GM20431 (cell line): ENCODE measurements around the gene CAMK1G.

Source experiments
- in situ Hi-C: fragments of 300-500 bp; cut with MseI, MboI; formaldehyde crosslinking; loops from one replicate; pipeline ENCODE4 v1.15.0; 2020; ENCODE audit warnings: low sequenced_read_pairs; ENCODE audit not compliant: unreplicated experiment

The CAMK1G gene

GRCh38 chr1:209653915-209654351 lies 70.4 kb downstream of the CAMK1G start:
- in situ Hi-C loops: no loop called here

DNA sequence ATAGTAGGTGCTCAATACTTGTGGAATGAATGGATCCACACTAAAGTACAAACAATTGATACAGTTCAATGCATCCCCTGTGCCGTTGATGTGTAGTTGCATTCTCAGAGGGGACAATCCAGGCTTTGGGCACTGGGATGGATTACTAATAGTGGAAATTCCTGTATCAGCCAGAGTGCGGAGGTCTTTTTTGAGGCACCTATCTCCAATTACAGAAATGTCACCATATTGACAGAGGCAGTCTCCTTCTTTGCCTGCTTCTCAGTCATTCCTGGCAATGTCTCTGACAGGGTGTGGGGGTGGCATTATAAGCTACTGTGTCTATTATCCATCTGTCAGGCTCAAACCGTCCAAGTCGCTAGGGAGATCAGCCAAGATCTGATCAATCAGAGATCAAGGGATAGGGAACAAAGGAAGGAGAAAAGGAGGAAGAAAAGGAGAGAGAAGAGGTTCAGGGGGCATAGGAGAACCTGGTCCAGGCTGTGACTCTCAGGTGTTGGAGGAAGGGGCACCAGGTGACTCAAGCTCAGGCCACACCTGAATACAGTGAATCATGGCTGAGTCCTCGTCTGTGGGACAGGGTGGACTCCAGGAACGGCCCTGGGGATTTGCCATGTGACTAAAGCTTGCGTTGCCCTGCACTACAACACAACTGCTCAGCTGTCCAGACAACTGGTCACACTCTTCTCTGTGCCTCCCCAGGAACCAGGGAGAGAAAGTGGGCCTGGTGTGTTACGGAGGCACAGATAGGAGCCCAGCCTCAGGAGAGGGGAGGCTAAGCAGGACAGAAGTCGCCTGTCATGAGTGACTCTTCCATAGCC lies 72.1 kb downstream of the CAMK1G start:
- in situ Hi-C loops: no loop called here

DNA sequence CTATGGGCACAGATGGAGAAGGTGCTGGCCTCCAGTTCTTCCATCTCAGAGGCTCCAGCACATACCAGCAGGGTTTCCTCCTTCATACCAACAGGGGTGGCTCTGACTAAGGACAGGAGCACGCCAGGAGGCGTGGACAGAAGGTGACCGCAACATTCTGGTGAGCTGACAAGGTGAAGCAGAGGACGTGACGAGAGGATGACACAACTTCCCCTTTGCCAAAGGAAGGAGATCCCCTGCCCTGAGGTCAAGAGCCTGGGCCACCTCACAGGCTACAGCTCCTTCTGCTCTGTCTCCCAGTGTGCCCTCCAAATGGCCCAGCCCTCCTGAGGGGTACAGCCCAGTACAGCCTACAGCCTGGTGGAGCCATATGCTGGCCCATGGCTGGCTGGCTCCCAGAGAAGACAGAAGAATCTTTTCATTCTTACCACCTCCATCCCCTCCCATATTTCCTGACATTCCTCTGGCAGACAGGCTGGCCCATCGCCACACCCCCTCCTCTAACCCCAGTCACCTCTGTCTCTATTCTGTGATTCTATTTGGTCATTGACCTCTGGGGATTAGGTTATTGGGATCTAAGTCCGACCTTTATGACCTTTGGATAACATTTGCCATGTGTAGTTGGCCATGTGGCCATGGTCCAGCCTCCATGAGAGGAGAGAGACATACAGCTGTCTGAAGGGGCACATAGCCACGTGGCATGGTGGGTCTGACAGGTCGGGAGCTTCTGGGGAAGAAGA lies 73.8 kb downstream of the CAMK1G start:
- in situ Hi-C loops: no loop called here

- in situ Hi-C loops: no loop called here
Observed at GRCh38 chr1:209657918-209658317, 74.4 kb downstream of the CAMK1G start.

DNA sequence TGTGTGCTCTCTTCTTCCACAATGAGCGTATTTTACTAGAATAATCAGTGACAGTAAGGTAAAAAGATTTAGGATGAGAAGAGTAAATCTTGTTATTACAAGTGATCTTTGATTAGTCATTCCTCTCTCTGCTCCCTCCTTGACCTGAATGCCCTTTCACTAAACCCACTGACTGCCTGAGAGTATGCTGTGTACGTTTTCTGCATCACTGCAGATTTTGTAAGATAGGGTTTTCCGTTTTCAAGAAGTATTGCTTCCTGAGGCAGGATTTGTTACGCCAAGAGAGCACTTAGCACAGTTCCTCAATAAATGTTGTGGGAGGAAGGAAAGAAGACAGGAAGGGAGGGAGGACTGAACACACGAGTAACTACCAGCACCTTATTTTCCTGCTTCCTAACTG lies 76.4 kb downstream of the CAMK1G start:
- in situ Hi-C loops: no loop called here

DNA sequence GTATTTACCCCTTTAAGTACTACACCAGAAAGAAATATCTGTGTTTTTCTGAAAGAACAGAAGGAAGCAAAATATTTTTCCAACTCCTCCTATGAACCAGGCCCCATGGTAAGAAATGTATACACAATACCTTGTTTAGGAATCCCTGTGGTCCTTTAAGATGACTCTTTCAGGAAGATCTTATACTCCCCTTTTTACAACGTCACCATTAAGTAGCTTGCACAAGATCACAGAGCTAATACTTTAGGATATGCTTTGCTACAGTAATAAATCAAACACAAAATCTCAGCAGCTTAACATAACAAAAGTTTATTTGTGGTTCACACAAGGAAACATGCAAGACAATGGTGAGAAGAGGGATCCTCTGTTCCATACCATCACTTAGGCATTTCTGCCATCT lies 77.6 kb downstream of the CAMK1G start:
- in situ Hi-C loops: no loop called here

DNA sequence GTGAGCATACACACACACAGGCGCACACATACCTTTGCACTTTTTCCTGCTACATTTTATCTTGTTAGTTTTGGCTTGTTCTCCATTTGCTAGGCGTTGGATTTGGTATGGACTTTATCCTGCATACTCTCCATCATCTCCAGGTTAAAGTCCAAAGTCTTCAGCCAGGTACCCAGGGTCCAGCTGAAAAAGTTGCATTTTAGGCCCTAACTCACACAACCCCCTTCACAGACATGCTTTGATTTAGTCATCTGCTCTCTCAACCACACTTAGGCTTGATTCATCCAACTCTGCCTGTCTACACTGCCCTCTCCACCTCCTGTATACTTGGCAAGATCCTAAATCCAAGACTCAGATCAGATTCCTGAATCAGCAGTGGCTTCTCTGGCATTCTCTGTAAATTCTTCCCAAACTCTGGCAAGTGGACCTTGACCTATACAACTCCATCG lies 79.4 kb downstream of the CAMK1G start:
- in situ Hi-C loops: no loop called here
